ENCODE measurements around the gene ASB16.

Gene ASB16

DNA sequence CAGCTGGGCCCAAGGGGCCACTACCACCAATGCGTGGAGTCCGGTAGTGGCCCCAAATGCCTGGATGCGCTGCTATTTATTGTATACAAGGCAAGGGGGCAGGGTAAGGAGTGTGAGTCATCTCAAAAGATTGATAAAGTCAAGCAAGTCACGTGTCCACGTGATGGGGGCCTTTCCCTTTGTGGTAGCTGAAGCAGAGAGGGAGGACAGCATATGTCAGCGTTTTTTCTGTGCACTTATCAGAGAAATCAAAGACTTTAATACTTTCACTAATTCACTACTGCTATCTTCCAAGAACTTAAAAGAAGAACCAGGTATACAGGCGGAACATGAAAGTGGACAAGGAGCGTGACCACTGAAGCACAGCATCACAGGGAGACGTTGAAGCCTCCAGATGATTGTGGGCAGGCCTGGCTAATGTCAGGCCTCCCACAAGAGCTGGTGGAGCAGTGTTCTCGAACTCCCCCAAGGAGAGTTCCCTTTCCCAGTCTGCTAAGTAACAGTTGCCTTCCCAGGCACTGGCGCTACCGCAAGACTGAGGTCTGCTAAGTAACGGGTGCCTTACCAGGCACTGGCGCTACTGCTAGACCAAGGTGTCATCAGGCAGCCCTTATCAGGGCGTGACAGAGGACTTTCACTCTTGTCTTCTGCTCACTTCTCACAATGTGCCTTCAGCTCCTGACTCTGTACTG, 10.8 kb upstream of the ASB16 start:
- TF ChIP-seq JUND (IDR thresholded peaks at IDR 0.05; ENCODE audit: low read depth), result no peak
- in situ Hi-C loops (cut with HindIII; ENCODE audit: low pct_unique_long_range_greater_than_20kb, low sequenced_read_pairs), result no loop called here

DNA sequence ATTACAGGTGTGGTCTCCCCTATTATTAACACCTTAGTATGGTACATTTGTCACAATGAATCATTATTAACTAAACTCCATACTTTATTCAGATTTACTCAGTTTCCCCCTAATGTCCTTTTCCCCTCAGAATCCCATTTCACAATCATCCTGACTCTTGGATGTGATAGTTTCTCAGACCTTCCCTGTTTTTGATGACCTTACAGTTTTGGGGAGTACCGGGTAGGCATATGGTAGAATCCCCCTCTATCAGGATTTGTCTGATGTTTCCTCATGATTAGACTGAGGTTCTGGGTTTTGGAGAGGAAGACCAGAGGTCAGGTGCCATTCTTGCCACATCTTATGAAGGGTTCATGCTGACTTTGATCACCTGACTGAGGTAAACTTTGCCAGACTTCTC, 6.0 kb upstream of the ASB16 start:
- in situ Hi-C loops (cut with HindIII; ENCODE audit: low pct_unique_long_range_greater_than_20kb, low sequenced_read_pairs), result no loop called here
- no peak for TF ChIP-seq JUND (IDR thresholded peaks at IDR 0.05; ENCODE audit: low read depth)
- DNase-seq (ENCODE audit: low read depth in 1 of 2, low spot score in 1 of 2), result no peak

More for the DNA sequence above, 10.8 kb upstream of the ASB16 start:
- DNase-seq (ENCODE audit: low read depth in 1 of 2, low spot score in 1 of 2), result no peak

DNA sequence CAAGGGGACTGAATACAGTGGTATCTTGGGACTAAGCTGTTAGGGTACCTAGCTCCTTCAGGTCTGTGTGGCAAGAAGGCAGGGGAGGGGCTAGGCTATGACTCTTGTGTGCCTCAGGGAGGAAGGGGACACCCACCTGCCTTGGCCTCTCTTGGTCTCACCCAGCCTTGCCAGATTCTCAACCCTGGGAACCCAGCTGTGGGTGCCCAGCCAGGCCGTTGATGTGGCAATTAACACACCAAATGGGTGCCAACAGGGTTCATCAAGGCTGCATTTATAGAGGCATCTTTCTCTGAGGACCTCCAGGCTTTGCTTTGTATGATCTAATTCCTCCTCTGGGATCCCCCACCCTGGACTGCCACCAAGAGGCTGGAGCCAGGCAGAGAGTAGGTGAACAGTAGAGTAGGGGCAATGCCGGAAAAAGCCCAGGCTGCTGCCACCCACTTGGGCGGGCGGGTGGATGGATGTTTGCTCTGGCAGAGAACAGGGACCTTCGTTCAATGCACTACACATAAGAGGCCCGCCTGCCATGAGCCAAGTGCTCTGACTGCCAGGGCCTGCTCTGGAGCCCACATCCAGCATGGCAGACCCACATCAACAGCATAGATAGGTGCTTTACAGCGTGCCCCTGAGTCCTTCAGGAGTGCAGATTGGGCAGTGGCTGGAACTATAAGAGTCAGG, 3.2 kb upstream of the ASB16 start:
- no peak for DNase-seq (ENCODE audit: low read depth in 1 of 2, low spot score in 1 of 2)
- in situ Hi-C loops (cut with HindIII; ENCODE audit: low pct_unique_long_range_greater_than_20kb, low sequenced_read_pairs), result no loop called here
- no peak for TF ChIP-seq JUND (IDR thresholded peaks at IDR 0.05; ENCODE audit: low read depth)

DNA sequence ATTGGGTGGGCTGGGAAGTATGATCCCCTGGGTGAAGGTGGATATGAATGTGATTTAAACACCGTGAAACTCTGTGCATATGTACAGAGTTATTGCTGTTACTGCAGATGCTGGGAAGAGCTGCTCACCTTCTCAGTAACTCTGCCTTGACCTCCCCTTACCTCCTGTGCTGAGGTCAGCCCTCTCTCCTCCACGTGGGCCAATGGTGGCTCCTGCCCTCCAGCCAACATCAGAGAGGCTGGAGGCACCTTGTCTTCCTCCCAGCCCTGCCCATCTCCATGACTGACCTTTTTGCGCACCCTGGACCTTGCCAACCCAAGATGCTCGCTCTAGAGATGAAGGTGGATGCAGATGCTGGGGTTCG, 387 bp upstream of the ASB16 start:
- in situ Hi-C loops (cut with HindIII; ENCODE audit: low pct_unique_long_range_greater_than_20kb, low sequenced_read_pairs), result no loop called here
- no peak for DNase-seq (ENCODE audit: low read depth in 1 of 2, low spot score in 1 of 2)
- TF ChIP-seq JUND (IDR thresholded peaks at IDR 0.05; ENCODE audit: low read depth), result no peak

DNA sequence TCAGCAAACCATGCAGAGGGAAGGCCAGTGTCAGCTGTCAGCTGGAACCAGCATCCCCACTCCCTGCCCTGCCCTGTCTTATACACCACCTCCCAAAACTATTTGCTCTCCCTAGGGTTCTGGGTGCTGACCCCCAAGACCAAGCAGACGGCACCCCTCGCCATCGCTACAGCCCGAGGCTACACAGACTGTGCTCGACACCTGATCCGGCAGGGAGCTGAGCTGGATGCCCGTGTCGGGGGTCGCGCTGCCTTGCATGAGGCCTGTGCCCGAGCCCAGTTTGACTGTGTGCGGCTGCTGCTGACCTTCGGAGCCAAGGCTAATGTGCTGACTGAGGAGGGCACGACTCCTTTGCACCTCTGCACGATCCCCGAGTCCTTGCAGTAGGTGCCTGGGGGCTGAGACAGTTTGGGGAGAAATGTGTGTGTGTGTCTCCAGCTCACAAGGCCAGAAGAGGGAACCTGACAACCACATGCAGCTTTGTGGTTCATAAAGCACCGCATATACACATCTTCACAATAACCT, 1.5 kb downstream of the ASB16 start:
- in situ Hi-C loops (cut with HindIII; ENCODE audit: low pct_unique_long_range_greater_than_20kb, low sequenced_read_pairs), result no loop called here
- no peak for DNase-seq (ENCODE audit: low read depth in 1 of 2, low spot score in 1 of 2)
- TF ChIP-seq JUND (IDR thresholded peaks at IDR 0.05; ENCODE audit: low read depth), result no peak

DNA sequence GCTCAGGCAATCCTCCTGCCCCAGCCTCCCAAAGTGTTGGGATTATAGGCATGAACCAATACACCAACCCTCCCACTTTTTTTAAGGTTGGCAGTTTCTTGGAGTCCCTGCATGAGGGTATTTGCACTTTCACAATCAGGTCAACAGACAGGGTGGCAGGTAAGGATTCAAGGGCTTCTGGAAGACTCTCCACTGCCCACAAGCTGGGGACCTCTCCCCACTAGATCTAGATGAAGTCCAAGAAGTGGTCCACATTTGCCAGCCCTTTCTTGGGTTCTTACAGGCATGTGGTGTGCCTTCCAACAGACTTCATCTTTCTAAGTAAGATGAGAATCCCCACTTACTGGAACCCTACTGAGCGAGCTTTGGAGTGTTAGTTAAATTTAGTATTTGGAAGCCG, 3.9 kb downstream of the ASB16 start:
- no peak for DNase-seq (ENCODE audit: low read depth in 1 of 2, low spot score in 1 of 2)
- in situ Hi-C loops (cut with HindIII; ENCODE audit: low pct_unique_long_range_greater_than_20kb, low sequenced_read_pairs), result no loop called here
- TF ChIP-seq JUND (IDR thresholded peaks at IDR 0.05; ENCODE audit: low read depth), result no peak

DNA sequence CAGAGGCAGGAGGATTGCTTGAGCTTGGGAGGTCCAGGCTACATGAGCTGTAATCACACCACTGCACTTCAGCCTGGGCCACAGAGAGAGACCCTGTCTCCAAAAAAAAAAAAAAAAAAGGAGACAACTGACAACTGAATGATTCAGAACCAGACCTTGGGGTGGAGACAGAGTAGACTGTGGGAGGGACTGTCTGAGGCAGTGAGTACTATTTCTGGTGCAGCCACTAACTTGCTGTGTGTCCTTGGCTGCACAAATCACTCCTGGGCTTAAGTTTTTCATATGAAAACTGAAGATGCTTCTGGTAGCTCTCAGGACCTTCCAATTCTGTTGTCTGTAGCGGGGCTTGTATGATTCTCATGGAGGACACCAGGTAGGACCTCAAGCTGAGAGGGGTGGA, 5.8 kb downstream of the ASB16 start:
- TF ChIP-seq JUND (IDR thresholded peaks at IDR 0.05; ENCODE audit: low read depth), result no peak
- in situ Hi-C loops (cut with HindIII; ENCODE audit: low pct_unique_long_range_greater_than_20kb, low sequenced_read_pairs), result no loop called here
- DNase-seq (ENCODE audit: low read depth in 1 of 2, low spot score in 1 of 2), result no peak

DNA sequence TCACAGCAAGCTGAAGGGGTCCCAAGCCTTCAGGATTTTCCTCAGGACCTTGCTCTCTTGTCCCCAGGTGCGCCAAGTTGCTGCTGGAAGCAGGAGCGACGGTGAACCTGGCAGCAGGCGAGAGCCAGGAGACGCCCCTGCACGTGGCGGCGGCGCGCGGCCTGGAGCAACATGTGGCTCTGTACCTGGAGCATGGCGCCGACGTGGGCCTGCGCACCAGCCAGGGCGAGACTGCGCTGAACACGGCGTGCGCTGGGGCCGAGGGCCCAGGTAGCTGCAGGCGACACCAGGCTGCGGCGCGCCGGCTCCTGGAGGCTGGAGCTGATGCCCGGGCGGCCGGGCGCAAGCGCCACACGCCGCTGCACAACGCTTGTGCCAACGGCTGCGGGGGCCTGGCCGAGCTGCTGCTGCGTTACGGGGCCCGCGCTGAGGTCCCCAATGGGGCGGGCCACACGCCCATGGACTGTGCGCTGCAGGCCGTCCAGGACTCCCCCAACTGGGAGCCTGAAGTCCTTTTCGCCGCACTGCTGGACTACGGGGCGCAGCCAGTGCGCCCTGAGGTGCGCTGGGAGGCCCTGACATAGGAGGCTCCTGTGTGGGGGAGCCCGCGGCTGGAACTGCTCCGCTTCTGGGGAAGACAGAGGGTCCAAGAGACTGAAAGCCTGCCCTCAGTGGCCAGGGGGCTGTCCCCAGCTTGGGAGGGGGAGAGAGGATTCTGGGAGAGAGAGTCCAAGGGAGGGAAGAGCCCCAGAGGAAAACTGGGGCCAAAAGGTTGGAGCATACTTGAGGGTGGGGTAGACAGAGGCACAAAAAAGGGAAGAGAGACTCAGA, 6.4 kb downstream of the ASB16 start:
- no peak for TF ChIP-seq JUND (IDR thresholded peaks at IDR 0.05; ENCODE audit: low read depth)
- DNase-seq (ENCODE audit: low read depth in 1 of 2, low spot score in 1 of 2), result no peak
- in situ Hi-C loops (cut with HindIII; ENCODE audit: low pct_unique_long_range_greater_than_20kb, low sequenced_read_pairs), result no loop called here

DNA sequence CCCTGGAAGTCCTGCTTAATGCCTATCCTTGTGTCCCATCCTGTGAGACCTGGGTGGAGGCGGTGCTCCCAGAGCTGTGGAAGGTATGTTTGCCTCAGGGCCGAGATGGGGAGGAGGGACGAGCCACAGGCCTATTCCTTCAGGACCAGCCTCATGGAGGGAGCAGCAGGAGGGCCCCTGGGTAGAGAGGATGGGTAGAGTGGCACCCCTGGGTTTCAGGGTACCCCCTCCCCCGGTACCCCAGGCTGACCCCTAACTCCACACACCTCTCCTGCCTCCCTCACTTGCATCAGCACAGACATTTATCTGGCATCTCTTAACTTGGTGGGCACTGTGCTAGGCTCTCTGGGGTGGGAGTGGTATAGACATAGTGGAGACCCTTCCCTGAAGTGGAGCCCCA, 7.1 kb downstream of the ASB16 start:
- no peak for TF ChIP-seq JUND (IDR thresholded peaks at IDR 0.05; ENCODE audit: low read depth)
- no peak for DNase-seq (ENCODE audit: low read depth in 1 of 2, low spot score in 1 of 2)
- in situ Hi-C loops (cut with HindIII; ENCODE audit: low pct_unique_long_range_greater_than_20kb, low sequenced_read_pairs), result no loop called here

DNA sequence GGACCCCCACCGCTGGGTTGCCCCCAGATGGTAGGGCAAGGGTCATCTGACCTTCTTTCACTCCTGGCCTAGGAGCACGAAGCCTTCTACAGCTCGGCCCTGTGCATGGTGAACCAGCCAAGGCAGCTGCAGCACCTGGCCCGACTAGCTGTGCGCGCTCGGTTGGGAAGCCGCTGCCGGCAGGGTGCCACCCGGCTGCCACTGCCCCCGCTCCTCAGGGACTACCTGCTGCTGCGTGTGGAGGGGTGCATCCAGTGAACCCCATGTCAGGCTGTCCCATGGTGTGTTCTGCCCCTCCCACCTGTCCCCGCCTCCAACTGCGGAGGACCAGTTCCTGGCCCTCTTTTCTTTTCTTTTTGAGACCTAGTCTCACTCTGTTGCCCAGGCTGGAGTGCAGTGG, 7.6 kb downstream of the ASB16 start:
- DNase-seq (ENCODE audit: low read depth in 1 of 2, low spot score in 1 of 2), result no peak
- in situ Hi-C loops (cut with HindIII; ENCODE audit: low pct_unique_long_range_greater_than_20kb, low sequenced_read_pairs), result no loop called here
- TF ChIP-seq JUND (IDR thresholded peaks at IDR 0.05; ENCODE audit: low read depth), result no peak

DNA sequence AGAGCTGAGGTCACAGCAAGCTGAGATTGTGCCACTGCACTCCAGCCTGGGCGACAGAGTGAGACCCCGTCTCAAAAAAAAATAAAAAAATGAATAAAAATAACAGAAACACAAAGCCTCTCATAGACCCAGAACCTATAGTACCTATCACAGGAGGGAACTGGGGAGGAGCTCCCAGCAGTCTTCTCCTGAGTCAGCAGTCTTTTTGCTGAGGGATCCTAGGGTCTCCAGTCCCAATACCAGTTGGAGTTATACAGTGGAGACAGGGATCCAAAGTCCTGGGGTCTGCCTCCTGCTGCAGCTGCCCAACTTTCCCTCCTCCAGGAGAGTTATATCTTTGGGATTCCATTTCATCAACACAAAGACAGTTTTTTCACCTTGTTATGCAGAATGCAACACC, 12.5 kb downstream of the ASB16 start:
- no peak for TF ChIP-seq JUND (IDR thresholded peaks at IDR 0.05; ENCODE audit: low read depth)
- DNase-seq (ENCODE audit: low read depth in 1 of 2, low spot score in 1 of 2), result no peak
- in situ Hi-C loops (cut with HindIII; ENCODE audit: low pct_unique_long_range_greater_than_20kb, low sequenced_read_pairs), result no loop called here

DNA sequence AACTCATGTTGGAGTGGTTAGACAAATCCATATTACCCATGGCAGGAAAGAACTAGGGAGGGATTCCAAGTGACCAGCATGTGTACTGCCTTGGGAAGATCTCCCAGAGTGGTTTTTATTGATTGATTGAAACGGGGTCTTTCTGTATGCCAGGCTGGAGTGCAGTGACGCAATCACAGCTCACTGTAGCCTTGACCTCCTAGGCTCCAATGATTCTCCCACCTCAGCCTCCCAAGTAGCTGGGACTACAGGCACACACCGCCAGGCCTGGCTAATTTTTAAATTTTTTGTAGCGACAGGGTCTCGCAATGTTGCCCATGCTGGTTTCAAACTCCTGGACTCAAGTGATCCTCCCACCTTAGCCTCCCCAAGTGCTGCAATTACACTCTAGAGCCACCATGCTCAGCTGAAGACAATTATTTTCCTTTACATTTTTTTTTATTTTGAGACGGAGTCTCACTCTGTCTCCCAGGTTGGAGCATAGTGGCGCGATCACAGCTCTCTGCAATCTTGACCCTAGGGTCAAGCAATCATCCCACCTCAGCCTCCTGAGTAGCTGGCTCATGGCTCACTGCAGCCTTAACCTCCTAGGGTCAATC, 13.8 kb downstream of the ASB16 start:
- DNase-seq (ENCODE audit: low read depth in 1 of 2, low spot score in 1 of 2), result no peak
- in situ Hi-C loops (cut with HindIII; ENCODE audit: low pct_unique_long_range_greater_than_20kb, low sequenced_read_pairs), result no loop called here
- no peak for TF ChIP-seq JUND (IDR thresholded peaks at IDR 0.05; ENCODE audit: low read depth)

Measured in T47D (cell line).